ENCODE measurements around the gene GPR15.
"Not testable (repeated sequence)": the region's sequence is repeated elsewhere in the genome, so short reads cannot be mapped to it uniquely, and the experiment has no call there.

The GPR15 gene

DNA sequence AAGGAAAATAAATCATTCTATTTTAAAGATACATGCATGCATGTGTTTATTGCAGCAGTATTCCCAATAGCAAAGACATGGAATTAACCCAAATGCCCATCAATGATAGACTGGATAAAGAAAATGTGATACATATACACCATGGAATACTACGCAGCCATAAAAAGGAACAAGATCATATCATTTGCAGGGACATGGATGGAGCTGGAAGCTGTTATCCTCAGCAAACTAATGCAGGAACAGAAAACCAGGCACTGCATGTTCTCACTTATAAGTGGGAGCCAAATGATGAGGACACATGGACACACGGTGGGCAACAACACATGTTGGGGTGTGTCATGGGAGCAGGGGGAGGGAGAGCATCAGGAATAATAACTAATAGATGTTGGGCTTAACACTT, 28.0 kb downstream of the GPR15 start:
- DNase-seq, result not testable (repeated sequence)

GRCh38 chr3:98560911-98561310, 29.1 kb downstream of the GPR15 start:
- no peak for DNase-seq

- no peak for DNase-seq
Observed at GRCh38 chr3:98561727-98562521, 30.1 kb downstream of the GPR15 start.

GRCh38 chr3:98563661-98564281, 32.0 kb downstream of the GPR15 start:
- no peak for DNase-seq

DNA sequence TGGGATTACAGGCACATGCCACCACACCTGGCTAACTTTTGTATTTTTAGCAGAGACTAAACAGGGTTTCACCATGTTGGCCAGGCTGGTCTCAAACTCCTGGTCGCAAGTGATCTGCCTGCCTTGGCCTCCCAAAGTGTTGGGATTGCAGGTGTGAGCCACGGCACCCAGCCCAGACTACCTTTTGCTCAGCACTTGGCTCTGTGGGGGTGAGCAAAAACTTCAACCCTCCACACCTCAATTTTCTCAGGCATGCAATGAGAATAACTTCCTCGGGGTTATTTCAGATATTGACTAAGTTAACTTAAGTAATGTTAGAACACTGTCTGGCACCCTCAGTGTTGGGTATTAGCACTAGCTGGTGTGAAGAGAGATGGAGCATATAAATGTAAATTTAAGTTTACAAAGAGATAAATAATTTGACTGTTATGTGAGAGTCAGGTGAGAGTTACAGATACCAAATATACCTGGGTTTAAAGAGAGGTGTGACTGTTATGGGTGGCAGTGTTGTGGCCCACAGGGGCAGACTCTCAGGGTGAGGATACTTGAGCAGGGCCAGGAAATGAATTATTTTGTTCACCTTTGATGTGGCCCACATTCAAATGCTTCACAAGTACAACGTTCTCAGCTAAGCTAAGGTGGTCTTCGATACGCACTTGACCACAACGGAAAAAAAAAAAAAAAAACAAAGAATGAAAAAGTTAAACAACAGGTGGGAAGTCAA, 32.7 kb downstream of the GPR15 start:
- no peak for DNase-seq

DNA sequence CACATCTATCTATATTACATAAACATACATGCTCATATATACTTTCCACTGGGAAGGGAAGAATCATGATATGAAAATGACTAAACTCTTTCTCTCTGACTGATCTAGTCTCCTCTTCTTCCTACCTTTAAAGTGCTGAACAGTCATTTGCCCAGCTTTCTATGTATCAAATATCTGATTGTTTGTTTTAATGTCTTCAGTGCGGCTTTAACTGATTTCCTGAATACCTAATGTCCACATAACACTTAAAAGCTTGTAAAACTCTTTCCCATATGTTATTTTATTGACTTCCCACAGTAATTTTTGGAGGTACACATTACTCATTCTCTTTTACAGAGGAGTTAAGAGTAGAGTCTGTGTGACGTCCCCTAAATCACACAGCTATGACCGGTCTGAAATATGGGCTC, 33.5 kb downstream of the GPR15 start:
- no peak for DNase-seq

DNA sequence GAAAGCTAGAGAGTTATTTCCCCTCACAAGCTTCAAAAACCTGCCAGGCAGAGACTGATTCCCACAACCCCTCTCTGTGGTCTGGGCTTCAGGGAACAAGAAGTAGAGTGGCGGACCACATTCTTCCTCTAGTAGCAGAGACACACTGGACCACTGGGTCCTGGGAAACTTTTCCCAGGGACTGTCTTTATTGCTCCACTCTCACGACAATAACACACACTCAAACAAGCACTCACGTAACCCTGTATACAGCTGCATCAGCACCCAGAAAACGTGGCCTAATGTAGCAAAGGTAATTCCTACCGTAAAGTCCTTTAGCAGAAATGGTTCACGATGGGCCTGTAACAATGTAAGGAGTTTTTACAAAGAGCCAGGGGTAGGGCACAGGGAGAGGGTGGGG, 34.1 kb downstream of the GPR15 start:
- DNase-seq, result no peak

- no peak for DNase-seq
Observed at GRCh38 chr3:98567666-98568270, 36.0 kb downstream of the GPR15 start.

GRCh38 chr3:98568402-98568801, 36.6 kb downstream of the GPR15 start:
- no peak for DNase-seq

DNA sequence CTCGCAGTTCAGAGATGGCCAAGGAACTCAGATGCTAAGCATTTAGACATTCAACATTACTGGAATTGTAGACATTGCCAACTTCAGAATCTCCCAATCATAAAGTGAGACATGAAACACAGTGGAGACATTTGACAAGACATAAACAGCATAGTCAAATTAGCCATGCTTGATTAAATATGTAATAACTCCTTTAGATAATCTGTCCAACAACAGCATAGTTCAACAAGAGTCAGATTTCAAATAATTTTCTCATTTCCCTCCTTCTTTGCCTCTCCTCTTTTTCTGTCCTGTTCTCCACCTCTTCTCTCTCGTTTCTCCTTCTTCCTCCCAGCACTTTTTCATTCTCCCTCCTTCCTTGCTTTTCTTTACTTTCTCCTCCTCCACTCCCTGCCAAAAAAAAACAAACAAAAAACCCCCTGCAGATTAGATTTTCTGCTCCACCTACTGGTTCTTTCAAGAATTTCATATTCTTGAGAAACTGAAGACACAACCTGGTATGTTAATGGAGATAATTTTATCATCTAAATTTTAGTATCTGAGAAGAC, 41.5 kb downstream of the GPR15 start:
- no peak for DNase-seq

DNA sequence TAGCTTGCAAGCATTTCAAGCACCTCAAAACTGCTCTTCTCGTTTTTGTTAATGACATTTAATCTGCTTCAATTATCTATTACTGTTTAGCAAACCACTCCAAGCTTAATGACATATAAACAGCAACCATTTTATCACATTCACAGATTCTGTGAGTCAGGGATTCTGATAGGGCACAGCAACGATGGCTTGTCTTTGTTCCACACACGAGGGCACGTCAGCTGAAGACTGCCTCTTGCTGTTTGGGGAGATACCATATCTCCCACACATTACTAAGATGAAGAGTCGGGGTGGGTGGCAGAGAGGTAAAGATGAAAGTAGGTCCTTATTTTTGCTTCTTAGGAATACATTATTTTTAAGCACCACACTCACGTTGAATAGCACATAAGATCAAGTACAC, 42.4 kb downstream of the GPR15 start:
- no peak for DNase-seq

- DNase-seq, result no peak
Observed at GRCh38 chr3:98577178-98577895, 45.6 kb downstream of the GPR15 start.

GRCh38 chr3:98580401-98581386, 48.9 kb downstream of the GPR15 start:
- no peak for DNase-seq

DNA sequence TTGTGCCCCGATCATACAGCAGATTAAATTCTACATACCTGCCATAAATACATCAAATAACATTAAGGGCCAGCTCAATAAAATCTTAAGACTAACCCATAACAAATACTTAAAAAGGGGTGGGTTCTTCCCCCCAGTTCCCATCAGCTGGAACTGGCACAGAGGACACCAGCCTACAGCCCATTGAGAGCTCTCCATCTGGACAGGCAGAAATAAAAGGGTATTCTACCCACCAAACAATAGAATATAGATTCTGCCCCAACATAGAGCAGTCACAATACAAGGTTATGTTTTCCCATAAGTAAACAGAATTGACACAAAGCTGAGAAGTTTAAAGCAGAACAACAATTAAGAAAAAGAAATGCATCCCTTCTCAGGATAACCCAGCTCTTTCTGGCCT, 49.7 kb downstream of the GPR15 start:
- DNase-seq, result no peak

- no peak for DNase-seq
Observed at GRCh38 chr3:98582042-98582441, 50.3 kb downstream of the GPR15 start.

DNA sequence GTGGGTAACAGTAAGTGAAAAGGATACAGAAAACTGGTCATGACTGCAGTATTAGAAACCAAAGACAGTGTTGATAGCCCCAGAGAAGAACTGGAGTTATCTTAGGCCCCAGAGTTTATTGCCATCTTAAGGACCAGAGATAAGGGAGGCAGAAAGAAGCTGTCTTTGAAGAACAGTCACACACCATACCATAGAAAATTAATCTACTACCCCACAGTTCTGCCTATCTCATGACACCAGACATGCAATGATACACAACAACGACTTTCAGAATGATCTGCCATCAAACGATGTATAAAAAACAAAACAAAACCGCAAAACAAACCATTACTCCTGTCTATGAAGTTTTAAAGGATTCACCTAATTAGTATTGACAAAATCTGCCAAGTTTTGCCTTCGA, 52.0 kb downstream of the GPR15 start:
- DNase-seq, result no peak
